ENCODE measurements around the gene AGMAT. TPM values are rescaled to one million over a fixed set of nuclear protein-coding genes. Genes with fewer than 3 reads are reported as not detected.

AGMAT gene
- total RNA-seq, 1 donor from 2014 or later, result 0.22 TPM

DNA sequence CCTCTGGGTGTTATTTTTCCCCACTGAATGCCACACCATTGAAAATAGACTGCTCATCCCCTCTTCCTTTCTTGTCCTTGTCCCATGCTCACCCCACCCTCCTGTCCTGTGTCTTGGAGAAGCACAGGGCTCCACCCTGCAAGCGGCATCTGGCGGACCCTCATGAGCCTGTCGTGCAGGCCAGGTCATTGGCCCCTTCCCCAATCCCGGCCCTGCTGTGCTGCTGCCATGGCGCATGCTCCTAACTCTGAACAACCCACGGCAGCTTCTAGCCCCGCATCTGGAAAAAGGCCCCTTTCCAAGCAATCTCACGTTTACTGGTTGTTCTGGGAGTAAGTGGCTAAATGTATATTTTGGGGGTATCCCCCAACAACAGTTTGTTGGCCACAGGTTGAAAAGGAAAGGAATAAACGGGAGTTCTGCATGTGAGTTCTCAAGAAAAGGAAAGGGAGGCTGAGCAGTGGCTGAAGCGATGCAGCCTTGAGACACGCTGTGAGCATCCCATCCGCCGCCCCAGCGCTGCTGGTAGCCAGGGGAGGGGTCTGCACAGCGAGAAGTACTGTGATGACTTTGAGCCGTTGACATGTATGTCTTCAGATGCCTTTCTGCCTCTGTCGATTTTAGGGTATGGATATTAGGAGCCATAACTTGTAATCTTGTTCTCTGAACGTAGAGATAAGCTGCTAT is 16.3 kb downstream of the AGMAT start:
- TF ChIP-seq CTCF (IDR thresholded peaks at IDR 0.05; ENCODE audit: partially characterized antibody, unreplicated experiment), result no peak
- Mint-ChIP-seq H3K9me3 (ENCODE audit: unreplicated experiment) (peaks cover 1% of the 10 kb centered on the region), H3K4me1 (ENCODE audit: low read depth, unreplicated experiment) (peaks cover 5% of the 10 kb centered on the region), H3K4me3 (ENCODE audit: unreplicated experiment) (no peak overlapping the region), H3K27ac (ENCODE audit: unreplicated experiment) (no peak overlapping the region), H3K27me3 (ENCODE audit: unreplicated experiment) (no peaks in the 10 kb centered on the region), H3K36me3 (ENCODE audit: unreplicated experiment) (no peaks in the 10 kb centered on the region)
- DNase-seq, result no peak

GRCh38 chr1:15559189-15559810 is 25.6 kb downstream of the AGMAT start:
- H3K27ac Mint-ChIP-seq (ENCODE audit: unreplicated experiment), result no peak overlapping the region
- no peak overlapping the region for H3K4me3 Mint-ChIP-seq (ENCODE audit: unreplicated experiment)
- DNase-seq, result no peak
- no peaks in the 10 kb centered on the region for H3K27me3 Mint-ChIP-seq (ENCODE audit: unreplicated experiment)
- no peak for TF ChIP-seq CTCF (IDR thresholded peaks at IDR 0.05; ENCODE audit: partially characterized antibody, unreplicated experiment)
- H3K4me1 Mint-ChIP-seq (ENCODE audit: low read depth, unreplicated experiment), result no peaks in the 10 kb centered on the region
- H3K9me3 Mint-ChIP-seq (ENCODE audit: unreplicated experiment), result no peaks in the 10 kb centered on the region
- H3K36me3 Mint-ChIP-seq (ENCODE audit: unreplicated experiment), result no peaks in the 10 kb centered on the region

DNA sequence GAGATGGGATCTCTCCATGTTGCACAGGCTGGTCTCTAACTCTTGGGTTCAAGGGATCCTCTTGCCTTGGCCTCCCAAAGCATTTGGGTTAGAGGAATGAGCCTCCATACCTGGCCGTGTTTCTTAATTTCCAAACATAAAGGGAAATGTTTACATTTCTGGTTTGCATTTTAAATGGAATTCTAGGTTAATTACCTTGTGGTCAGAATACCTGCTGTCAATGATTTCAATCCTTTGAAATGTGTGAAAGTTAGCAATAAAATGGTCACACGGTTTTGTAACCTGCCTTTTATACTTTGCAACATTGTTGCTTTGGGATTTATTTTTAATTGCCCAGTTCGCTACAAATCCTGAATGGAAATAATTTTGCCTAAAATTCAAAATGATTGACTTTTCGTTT is 26.3 kb downstream of the AGMAT start:
- H3K9me3 Mint-ChIP-seq (ENCODE audit: unreplicated experiment), result no peaks in the 10 kb centered on the region
- H3K4me1 Mint-ChIP-seq (ENCODE audit: low read depth, unreplicated experiment), result no peaks in the 10 kb centered on the region
- no peak for DNase-seq
- no peaks in the 10 kb centered on the region for H3K27me3 Mint-ChIP-seq (ENCODE audit: unreplicated experiment)
- H3K4me3 Mint-ChIP-seq (ENCODE audit: unreplicated experiment), result no peak overlapping the region
- H3K36me3 Mint-ChIP-seq (ENCODE audit: unreplicated experiment), result no peaks in the 10 kb centered on the region
- TF ChIP-seq CTCF (IDR thresholded peaks at IDR 0.05; ENCODE audit: partially characterized antibody, unreplicated experiment), result no peak
- no peak overlapping the region for H3K27ac Mint-ChIP-seq (ENCODE audit: unreplicated experiment)

GRCh38 chr1:15557594-15557993 is 27.3 kb downstream of the AGMAT start:
- no peak for DNase-seq
- Mint-ChIP-seq H3K27ac (ENCODE audit: unreplicated experiment) (no peak overlapping the region), H3K9me3 (ENCODE audit: unreplicated experiment) (no peaks in the 10 kb centered on the region), H3K27me3 (ENCODE audit: unreplicated experiment) (no peaks in the 10 kb centered on the region), H3K4me1 (ENCODE audit: low read depth, unreplicated experiment) (no peaks in the 10 kb centered on the region), H3K4me3 (ENCODE audit: unreplicated experiment) (no peak overlapping the region), H3K36me3 (ENCODE audit: unreplicated experiment) (no peaks in the 10 kb centered on the region)
- no peak for TF ChIP-seq CTCF (IDR thresholded peaks at IDR 0.05; ENCODE audit: partially characterized antibody, unreplicated experiment)

GRCh38 chr1:15557008-15557407 is 27.8 kb downstream of the AGMAT start:
- no peaks in the 10 kb centered on the region for H3K9me3 Mint-ChIP-seq (ENCODE audit: unreplicated experiment)
- H3K36me3 Mint-ChIP-seq (ENCODE audit: unreplicated experiment), result no peaks in the 10 kb centered on the region
- no peak for DNase-seq
- no peak for TF ChIP-seq CTCF (IDR thresholded peaks at IDR 0.05; ENCODE audit: partially characterized antibody, unreplicated experiment)
- no peak overlapping the region for H3K4me3 Mint-ChIP-seq (ENCODE audit: unreplicated experiment)
- H3K4me1 Mint-ChIP-seq (ENCODE audit: low read depth, unreplicated experiment), result no peaks in the 10 kb centered on the region
- no peak overlapping the region for H3K27ac Mint-ChIP-seq (ENCODE audit: unreplicated experiment)
- no peaks in the 10 kb centered on the region for H3K27me3 Mint-ChIP-seq (ENCODE audit: unreplicated experiment)
